Nucleus accumbens (tissue), 56 donors: Measurements from ENCODE around the gene SIRPD.
"Not testable (repeated sequence)": the region's sequence is repeated elsewhere in the genome, so short reads cannot be mapped to it uniquely, and the experiment has no call there.

Experiments used
- DNase-seq, 56 donors: peaks; one replicate each; lab custom pipeline; 2025; lab: John Stamatoyannopoulos, UW

SIRPD gene

DNA sequence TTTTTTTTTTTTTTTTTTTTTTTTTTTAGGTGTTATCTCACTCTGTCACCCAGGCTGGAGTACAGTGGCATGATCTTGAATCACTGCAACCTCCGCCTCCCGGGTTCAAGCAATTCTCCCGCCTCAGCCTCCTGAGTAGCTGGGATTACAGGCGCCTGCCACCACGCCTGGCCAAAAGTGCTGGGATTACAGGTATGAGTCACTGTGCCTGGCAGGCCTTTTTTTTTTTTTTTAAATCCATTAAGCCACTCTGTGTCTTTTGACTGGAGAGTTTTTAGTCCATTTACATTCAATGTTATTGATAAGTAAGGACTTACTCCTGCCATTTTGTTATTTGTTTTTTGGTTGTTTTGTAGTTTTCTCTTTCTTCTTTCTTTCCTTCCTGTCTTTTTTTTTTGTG, 60.1 kb downstream of the SIRPD start:
- not testable (repeated sequence) for DNase-seq

- DNase-seq = no peak
Measured at GRCh38 chr20:1496930-1497329, 60.6 kb downstream of the SIRPD start.

DNA sequence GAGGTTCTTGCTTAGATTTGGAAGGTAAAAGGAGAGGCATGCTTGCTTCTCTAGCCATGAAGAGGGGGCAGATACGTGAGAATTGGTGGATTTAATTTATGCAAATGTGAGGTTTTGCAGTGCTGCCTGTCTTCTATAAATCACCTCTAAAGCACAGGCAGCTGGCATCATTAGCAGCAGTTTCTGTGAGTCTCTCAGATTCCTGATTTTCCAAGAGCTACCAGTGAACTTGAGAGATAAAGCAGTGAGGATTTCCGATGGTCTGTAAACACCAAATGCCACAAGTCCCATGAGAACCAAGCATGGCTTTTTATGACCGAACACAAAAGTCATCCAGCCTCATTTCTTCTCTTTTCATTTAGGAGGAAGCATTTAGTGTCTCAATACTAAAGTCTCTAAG, 63.1 kb downstream of the SIRPD start:
- DNase-seq = no peak

DNA sequence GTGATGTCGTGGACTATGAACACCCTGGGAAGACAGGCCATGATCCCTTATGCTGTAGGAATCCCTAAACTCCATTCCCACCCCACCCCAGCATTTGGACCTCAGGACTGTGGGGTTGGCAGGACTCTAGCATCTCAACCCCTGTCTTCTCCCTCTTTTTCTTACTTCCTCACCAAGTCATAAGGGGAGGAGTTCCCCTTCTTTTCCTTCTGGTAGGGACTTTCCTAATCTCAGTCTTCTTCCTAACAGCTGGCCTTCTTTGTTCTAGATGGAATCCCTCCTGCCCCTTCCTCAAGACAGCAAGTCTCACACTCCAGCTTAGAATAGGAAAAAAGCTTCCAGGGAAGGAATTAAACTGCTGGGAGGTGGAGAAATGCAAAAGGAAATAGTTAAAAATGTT, 64.0 kb downstream of the SIRPD start:
- no peak for DNase-seq

GRCh38 chr20:1491860-1492642, 65.5 kb downstream of the SIRPD start:
- DNase-seq = no peak

DNA sequence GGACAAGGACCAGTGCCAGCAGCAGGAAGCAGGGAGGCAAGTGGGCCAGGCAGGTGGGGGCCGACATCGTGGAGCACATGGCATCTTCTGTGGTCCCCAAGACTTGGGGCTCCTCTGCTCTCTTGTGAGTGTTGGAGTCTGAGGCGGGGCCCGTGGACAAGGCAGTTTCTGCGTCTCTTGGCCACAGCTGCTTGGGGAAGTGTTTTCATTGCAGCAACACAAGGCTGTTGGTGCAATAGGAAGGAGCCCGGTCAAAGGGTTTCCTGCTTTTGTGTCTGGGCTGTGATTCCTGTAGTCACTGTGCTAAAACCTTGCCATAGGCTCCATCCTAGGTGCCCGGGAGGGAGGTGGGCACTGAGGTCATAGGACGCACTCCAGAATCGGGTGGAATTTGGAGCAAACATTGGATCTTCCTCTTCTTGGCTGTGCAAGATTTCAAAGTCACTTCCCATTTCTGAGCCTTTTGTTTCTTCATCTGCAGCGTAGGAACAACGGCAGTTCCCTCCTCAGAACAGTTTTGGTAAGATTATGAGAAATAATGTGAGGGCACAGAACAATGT, 66.1 kb downstream of the SIRPD start, which contains the start of gene SIRPB2:
SIRPB2 (minus strand) TSS at position 140 of the 560 bp plus-strand sequence; CDS start at position 79, 61 bp downstream.
- DNase-seq = peak in 9 of 56 donors; percentile 2 to 25 (median 16)

DNA sequence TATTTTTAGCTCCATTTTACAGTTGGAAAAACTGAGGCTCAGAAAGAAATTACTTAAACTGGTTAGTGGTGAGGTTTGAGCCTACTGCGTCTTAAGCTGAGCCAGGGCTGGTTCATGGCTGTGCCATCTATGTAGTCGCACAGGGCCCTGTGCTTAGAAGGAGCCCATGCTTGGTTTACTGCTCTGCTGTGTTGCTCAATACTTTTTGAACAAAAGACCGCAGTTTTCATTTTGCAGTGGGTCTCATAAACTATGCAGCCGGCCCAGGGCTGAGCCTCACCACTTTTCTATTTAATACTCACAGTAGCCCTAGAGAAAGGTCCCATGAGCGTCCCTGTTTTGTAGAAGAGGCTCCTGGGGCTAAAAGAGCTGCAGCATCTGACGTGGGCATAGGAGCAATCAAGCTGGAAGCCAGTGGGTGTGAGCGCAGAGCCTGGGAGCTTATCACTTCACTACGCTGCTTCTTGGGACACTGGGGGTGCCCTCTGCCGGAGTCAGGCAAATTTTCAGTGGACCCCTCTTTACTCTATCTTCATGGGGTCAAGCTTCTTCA, 66.8 kb downstream of the SIRPD start:
- no peak for DNase-seq

DNA sequence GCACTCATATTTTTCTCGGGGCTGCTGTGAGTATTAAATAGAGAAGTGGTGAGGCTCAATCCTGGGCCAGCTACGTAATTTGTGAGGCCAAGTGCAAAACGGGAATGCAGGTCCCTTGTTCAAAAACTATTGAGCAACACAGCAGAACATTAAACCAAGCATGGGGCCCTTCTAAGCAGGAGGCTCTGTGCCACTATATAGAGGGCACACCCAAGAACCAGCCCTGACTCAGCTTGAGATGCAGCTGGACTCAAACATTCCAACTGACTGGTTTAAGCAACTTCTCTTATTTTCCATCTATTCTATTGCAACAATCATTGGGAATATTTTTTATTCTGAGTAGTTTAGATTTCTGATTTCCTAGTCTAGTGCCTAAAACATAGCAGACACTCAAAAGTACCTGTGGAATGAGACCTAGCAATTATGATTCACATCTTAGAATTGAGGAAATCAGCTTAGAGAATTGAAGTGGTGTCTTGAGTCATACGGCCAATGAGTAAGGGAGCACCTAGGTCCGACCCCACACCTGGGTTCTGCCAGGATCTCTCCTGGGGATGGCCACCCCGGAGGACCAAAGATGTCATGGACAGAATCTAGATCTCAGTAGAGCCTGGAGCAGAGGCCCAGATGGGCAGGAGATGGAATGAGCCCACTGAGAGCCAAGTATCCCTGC, 67.6 kb downstream of the SIRPD start:
- DNase-seq = no peak

DNA sequence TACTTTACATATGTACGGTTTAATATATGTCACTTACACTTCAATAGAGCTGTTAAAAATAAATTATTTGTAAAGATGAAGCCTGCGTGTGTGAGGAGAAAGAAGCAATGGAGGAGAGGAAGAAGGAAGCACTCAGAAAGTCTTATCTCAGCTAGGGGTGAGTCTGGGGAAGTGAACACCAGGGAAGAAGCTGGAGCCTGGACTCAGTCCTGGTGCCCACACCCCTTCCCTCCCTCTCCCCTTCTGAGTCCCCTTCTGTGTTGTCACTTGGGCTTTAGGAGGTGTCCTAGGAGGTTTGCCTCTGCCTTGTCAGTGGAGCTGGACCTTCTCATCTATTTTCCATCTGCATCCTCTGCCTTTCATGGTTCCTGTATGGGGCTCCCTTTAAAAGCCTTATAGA, 68.2 kb downstream of the SIRPD start:
- DNase-seq = no peak

DNA sequence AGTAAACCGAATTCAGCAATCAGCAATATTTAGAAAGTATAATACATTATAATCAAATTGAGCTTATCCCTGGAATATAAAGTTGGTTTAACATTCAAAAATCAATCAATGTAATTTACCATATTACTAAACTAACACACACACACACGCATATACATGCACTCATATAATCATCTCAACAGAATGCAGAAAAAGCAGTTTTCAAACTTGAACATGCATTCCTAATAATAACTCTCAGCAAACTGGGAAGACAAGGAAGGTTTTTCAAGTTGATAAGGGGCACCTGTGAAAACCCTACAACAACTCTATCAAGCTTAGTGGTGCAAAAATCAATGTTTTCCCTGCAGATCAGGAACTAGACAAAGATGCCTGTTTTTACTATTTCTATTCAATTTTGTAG, 70.9 kb downstream of the SIRPD start:
- no peak for DNase-seq

DNA sequence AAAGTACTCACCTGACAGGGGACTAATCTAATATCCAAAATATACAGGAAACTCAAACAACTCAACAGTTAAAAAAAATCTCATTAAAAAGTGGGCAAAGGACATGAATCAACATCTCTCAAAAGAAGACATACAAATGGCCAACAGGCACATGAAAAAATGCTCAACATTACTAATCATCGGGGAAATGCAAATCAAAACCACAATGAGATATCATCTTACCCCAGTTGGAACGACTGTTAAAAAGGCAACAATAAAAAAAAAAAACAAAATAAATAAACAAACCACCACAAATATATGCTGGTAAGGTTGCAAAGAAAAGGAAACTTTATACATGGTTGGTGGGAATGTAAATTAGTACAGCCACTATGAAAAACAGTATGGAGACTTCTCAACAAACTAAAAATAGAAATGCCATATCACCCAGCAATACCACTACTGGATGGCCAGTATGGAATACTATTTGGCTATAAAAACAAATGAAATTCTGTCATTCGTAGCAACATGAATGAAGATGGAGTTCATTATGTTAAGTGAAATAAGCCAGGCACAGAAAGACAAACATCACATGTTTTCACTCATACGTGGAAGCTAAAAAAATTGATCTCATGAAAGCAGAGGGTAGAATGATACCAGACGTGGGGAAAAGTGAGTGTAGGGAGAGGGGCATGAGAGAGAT, 72.9 kb downstream of the SIRPD start:
- no peak for DNase-seq
